ENCODE data around the gene UCK1.

DNA sequence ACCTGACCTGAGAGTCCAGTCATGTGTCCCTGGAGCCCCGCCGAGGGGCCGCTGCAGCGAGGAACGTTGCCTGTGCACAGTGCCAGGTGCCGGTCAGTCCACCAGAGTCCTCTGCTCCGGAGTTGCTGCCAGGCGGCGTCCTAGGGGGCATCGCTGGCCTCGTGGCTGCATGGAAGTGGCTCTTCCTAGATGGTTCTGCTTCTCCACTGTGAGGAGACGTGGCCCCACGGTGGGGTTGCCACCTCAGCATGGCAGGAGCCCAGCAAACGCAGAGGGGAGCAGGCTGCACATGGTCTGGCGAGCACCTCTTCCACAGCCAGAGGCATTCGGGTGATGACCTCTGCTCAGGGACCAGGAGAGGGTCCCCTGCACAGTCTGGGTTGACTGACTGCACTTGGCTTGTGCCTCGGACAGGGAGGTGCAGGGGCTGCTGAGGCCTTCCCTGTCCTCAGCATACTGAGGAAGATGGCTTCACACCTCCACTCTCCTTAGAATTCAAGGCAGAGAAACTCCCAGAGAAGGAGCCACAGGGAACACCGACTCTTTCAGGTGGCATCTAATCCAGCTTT is 54.2 kb downstream of the UCK1 start:
- no peak for TF ChIP-seq CTCF (IDR thresholded peaks at IDR 0.05)
- no peak for TF ChIP-seq POLR2A (IDR thresholded peaks at IDR 0.05)
- no peak for TF ChIP-seq POLR2AphosphoS5 (IDR thresholded peaks at IDR 0.05)
